ENCODE measurements around the gene HMG20A.

The HMG20A gene

DNA sequence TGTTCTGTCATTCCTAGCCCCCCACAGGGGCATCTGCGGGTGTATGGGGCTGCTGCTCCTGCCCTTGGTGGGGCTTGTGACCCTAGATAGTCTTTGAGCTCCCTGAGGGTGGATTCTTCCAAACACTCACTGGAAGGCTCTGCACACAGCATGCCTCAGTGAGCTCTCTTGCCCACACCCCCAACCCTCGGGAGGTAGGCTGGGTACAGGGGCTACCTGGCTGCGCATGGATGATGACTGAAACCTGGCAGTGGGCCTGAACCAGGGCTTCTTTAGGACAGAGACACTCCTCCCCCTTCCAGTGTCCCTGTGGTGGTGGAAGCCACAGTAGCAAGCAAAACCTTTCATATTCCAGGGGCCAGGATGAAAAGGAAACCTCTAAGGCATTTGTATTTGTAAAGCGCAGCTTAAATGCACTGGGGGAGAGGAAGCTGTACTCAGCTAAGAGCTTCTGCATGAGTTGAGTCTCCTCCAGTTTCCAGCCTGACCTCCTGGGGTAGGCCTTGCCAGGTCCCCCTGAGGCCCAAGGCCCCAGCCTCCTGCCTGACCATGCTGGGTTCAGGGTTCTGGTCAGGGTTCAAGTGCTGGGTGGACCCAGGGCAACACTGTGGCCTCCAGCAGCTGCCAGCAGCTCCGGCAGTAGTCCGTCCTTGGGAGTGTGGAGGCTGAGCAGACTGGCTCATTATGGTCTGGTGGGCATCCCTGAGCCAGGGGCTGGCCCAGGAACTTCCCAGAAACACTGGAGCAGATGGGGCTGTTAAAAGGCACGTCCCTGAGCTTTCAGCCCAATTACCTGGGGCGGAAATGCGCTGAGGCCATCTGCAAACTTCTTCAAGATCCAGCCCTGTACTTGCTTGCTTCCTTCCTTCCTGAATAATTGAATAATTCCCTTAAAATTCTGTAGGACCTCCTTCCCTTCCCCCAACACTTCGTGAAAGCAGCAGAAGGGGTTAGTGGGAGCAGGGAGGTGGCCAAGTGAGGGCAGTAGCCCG, 89.7 kb downstream of the HMG20A start:
- no peak for TF ChIP-seq CREB5 (CRISPR knock-in tag; IDR thresholded peaks at IDR 0.05; ENCODE audit: low read depth)
- no peak for TF ChIP-seq ZNF565 (CRISPR knock-in tag; conservative IDR thresholded peaks at IDR 0.05; ENCODE audit: low read depth)
- no peak for TF ChIP-seq ZFP3 (CRISPR knock-in tag; IDR thresholded peaks at IDR 0.05)
- TF ChIP-seq ZNF70 (CRISPR knock-in tag; IDR thresholded peaks at IDR 0.05), result no peak
- TF ChIP-seq CSDC2 (CRISPR knock-in tag; IDR thresholded peaks at IDR 0.05), result no peak
- no peak for TF ChIP-seq ISL1 (CRISPR knock-in tag; IDR thresholded peaks at IDR 0.05)
- no peak for TF ChIP-seq ZFP30 (CRISPR knock-in tag; IDR thresholded peaks at IDR 0.05)
- TF ChIP-seq TOX (CRISPR knock-in tag; IDR thresholded peaks at IDR 0.05; ENCODE audit: borderline replicate concordance), result no peak
- TF ChIP-seq OSR1 (CRISPR knock-in tag; IDR thresholded peaks at IDR 0.05), result no peak
- TF ChIP-seq GLIS3 (CRISPR knock-in tag; IDR thresholded peaks at IDR 0.05), result no peak
- TF ChIP-seq TCF4 (CRISPR knock-in tag; IDR thresholded peaks at IDR 0.05; ENCODE audit: borderline replicate concordance), result no peak
- no peak for TF ChIP-seq PATZ1 (CRISPR knock-in tag; IDR thresholded peaks at IDR 0.05; ENCODE audit: borderline replicate concordance)
- TF ChIP-seq, protein P1, sequence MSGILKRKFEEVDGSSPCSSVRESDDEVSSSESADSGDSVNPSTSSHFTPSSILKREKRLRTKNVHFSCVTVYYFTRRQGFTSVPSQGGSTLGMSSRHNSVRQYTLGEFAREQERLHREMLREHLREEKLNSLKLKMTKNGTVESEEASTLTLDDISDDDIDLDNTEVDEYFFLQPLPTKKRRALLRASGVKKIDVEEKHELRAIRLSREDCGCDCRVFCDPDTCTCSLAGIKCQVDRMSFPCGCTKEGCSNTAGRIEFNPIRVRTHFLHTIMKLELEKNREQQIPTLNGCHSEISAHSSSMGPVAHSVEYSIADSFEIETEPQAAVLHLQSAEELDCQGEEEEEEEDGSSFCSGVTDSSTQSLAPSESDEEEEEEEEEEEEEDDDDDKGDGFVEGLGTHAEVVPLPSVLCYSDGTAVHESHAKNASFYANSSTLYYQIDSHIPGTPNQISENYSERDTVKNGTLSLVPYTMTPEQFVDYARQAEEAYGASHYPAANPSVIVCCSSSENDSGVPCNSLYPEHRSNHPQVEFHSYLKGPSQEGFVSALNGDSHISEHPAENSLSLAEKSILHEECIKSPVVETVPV (CRISPR knock-in tag; IDR thresholded peaks at IDR 0.05), result no peak
- no peak for ATAC-seq

- TF ChIP-seq, protein P1 (CRISPR knock-in tag; IDR thresholded peaks at IDR 0.05), result no peak
- TF ChIP-seq ZNF8 (CRISPR knock-in tag; IDR thresholded peaks at IDR 0.05), result peak; percentile 59; the same call in 1 of the 2 replicates
- ATAC-seq, result no peak
Measured at GRCh38 chr15:77511869-77512268, 91.2 kb downstream of the HMG20A start.

DNA sequence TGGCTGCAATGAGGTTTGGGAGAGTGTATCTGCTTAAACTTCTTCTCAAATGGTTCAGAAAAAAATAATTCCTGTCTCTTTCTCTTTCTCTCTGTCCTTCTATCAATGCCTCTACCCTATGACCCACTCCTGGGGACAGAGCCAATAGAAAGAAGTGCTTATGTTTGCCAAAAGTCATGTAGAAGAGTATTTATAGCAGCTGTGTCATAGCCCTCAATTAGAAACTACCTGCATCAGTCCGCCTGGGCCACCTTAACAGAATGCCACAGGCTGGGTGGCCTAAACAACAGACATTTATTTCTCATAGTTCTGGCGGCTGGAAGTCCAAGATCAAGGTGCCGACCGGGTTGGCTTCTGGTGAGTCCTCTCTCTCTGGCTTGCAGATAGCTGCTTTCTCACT, 92.5 kb downstream of the HMG20A start:
- ATAC-seq, result no peak
- TF ChIP-seq ESRRG (CRISPR knock-in tag; IDR thresholded peaks at IDR 0.05), result no peak
- no peak for TF ChIP-seq ZFP3 (CRISPR knock-in tag; IDR thresholded peaks at IDR 0.05)
- no peak for TF ChIP-seq POU6F1 (CRISPR knock-in tag; IDR thresholded peaks at IDR 0.05; ENCODE audit: borderline replicate concordance, low read depth)
- TF ChIP-seq, protein P1 (CRISPR knock-in tag; IDR thresholded peaks at IDR 0.05), result no peak
- no peak for TF ChIP-seq ZC3H10 (CRISPR knock-in tag; IDR thresholded peaks at IDR 0.05)
- no peak for TF ChIP-seq PPARA (CRISPR knock-in tag; IDR thresholded peaks at IDR 0.05; ENCODE audit: borderline replicate concordance)

All from SK-N-SH treated with all-trans-retinoic acid at 6 μM for 48 hours (cell line).